ENCODE results near the gene PTPN4.

GRCh38 chr2:119728421-119728820, 31.3 kb upstream of the PTPN4 start:
- TF ChIP-seq EZH2 (IDR thresholded peaks at IDR 0.05; ENCODE audit: borderline replicate concordance, low read depth, low read length, severe bottlenecking) (no peak), CTCF (IDR thresholded peaks at IDR 0.05; ENCODE audit: extremely low read depth in 1 of 2, insufficient read depth in 1 of 2, low read depth in 1 of 2, low read length in 2 of 2) (no peak), POLR2A (IDR thresholded peaks at IDR 0.05; ENCODE audit: low read depth, low read length) (no peak), POLR2AphosphoS5 (IDR thresholded peaks at IDR 0.05; ENCODE audit: insufficient read depth, low read depth, low read length) (no peak), MAX (IDR thresholded peaks at IDR 0.05; ENCODE audit: insufficient read depth, insufficient read length) (no peak)
